HG02852 (cell line): Measurements from ENCODE around the gene OSTF1.
A peak's percentile ranks its signal among the peaks of the same experiment; 100 is the strongest.

ENCODE experiments used
- ATAC-seq: cut with Tn5 transposase; IDR thresholded peaks from one replicate; pipeline ENCODE4 v1.9.1; 2021; ENCODE audit warnings: mild to moderate bottlenecking, moderate library complexity; ENCODE audit not compliant: unreplicated experiment

The OSTF1 gene

DNA sequence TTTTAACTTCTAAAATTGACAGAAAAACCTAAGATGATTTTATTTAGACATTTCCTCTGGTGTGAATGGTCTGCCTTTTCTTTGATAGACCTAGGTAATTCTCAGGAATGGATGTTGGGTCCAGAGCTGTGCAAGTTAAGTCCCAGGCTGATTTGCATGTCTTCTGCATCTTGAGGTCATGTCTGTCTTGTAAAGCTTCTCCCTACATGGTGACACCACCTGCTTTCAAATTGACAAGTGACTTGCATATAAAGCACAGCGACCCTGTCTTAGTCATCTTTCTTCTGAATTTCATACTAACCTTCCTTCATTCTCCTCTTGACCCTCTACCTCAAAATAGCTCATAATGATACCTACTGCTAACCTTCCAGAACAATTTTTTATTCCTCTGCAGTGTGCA is 29.2 kb downstream of the OSTF1 start:
- peak; percentile 51 for ATAC-seq

DNA sequence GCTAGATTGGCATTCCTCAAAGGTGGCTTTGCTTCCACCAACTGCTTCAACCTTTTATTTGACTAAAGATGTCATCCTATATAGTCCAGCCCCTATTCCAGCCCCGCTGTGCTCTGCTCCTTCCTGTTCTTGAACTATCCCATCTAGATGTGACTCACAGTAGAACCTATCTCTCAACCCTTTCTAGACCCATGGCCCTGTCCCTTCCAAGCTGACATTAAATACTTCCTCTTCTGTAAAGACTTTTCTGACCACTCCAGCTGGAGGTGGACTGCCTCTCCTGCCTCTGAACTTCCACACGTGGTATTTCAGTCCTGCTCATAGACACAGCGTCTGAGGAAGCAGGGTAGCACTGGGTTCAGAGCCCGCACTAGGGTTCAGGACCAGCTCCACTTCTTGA is 32.4 kb downstream of the OSTF1 start:
- ATAC-seq, result no peak

DNA sequence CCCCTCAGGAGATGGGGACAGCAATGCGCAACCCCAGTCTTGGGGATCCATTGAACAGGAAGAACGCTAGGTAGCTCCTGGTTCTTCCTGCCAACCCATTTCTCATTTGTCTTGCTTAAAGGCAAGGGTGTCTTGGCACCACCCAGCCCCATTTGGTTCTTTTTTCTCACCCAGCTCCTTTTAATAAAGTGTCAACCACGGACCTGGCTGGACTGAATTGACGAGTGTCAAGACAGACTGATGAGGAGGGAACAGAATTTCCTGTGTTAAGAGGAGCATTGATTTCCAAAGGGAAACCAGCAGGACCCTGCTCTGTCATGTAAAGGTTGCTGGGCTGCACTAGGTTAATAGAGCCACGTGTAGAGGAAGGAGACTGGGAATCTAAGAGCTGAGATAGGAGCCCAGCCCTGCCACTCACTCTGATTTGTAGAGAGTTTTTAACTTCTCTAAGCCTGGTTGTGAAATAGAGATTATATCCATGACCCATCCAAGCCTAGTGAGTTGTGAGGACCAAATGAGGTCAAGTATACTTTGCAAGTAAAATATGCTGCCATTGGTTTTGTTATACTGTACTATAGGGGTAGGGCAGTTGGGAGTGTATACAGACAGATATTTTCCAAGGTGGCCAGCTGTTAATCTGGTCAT is 33.7 kb downstream of the OSTF1 start:
- no peak for ATAC-seq

DNA sequence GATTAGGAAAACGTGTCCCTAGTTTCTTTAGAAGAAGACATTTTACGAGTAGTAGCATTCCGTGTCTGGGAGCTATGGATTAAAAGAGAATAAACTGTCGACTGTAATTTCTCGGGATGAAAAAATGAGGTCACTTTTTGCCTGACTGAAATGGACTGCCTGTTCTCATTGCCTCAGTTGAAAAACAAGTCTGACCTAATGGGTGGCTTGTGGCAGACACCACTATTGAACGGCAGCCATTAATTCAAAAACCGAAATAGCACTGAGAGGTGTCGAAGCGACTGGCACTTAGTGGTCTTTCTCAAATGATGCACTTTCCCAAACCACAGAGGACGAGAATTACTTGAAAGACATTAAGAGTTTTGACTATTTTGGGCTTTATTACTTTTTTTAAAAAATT is 35.4 kb downstream of the OSTF1 start:
- ATAC-seq, result no peak

DNA sequence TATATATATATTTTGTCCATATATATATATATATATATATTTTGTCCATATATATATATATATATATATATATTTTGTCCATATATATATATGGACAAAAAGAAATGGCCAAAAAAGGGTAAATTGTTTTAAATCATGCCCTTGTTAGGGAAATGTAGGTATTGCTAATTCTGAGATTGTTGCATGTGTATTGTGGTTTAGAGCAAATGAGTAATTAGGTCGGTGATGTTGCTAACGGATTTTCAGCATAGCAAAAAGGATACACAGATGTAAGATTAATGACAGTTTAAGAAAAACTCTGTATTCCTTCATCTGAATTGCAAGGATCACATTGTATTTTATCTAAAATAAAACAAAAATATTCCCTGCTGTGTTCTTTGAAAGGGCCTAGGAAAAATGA is 40.2 kb downstream of the OSTF1 start:
- ATAC-seq, result no peak

DNA sequence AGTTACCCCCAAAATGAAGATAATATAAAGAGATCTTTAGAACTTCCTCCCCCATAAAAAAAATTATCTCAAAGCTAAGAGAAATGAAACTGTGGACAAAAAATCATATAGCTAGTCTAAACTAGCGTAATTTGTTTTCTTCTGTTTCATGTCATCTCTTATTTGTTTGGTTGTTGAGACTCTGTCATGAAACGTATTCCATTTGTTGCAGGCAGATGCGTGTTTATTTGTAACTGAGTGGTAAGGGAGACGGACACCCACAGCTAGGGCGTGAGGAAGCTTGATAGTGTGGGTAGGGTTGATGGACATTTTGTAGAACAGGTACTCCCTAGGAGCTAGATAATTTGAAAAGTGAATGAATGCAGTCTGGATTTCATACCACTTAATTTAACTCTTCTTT is 41.9 kb downstream of the OSTF1 start:
- ATAC-seq, result no peak

DNA sequence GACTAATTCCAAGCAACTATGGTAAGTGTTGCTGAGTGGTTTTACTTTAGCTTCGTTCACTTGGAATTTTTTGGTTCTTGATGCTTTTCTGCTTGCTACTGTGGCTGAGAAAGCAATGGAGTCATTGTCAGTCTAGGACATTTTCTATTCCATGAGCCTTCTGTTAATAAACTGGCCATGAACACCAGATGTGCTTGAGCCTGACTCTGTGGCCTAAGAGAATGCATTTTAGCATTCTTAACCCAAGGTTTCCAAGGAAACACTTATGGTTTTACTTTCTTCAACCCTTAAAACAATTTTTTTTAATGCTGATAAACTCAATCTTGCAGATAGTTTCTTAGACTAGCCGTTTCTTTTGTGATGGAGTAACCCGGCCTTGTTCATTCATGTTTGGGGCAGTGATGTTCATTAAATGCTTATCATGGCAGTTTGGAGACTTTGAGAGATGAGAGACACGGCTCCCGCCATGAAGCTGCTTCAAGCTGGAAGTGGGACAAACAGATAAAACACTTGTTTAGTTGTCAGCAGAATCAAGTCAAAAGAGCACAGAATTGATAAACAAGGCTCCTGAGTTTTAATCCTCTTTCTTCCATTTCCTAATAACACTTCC is 42.4 kb downstream of the OSTF1 start:
- no peak for ATAC-seq

DNA sequence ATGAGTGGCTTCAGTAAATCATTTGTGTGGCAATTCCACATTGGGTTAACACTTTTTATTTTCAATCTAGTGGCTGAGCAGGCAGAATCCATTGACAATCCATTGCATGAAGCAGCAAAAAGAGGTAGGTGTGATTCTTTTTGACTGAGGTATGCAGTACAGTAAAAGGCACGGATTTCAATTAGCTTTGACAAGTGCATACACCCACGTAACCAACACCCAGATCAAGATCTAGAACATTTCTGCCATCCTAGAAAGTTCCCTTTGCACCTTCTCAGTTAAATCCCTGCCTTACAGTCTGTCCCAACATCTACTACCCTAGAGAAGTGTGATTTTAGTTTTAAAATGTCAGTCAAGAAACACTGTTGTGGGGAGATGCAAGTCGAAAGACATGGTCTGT is 43.4 kb downstream of the OSTF1 start:
- no peak for ATAC-seq

DNA sequence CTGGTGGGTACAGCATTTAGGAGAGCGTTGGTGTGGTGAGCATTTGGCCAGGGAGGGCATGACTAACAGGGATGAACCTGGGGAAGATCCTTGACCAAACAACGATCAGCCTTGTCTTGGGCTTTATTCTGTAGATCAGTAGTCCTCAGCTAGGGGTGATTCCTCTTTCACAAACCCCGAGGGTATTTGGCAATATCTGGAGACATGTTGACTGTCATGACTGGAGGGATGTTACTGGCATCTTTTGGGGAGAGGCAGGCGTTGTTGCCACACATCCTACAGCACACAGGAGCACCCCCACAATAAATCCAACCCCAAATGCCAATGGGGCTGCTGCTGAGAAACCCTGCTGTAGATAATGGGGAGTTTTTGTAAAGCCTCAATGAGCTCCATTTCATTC is 43.9 kb downstream of the OSTF1 start:
- ATAC-seq, result no peak

DNA sequence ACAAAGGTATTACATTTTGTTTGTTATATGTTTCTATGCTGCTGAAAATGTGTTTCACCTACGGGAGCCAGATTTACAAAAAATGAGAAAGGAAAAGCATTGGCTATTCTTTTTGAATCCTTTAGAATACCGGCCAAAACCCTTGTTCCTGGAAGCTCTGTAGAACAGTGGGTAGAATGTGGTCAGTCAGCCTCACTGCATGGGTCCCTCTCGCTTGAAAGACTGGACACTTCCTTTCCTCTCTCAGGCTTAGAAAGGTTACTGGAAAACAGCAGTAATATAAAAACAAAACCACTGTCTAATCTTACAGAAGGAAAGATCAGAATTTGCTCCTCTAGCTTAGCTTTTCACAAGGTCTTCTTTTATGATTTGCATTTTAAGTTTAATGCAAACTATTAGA is 45.1 kb downstream of the OSTF1 start:
- ATAC-seq, result no peak

DNA sequence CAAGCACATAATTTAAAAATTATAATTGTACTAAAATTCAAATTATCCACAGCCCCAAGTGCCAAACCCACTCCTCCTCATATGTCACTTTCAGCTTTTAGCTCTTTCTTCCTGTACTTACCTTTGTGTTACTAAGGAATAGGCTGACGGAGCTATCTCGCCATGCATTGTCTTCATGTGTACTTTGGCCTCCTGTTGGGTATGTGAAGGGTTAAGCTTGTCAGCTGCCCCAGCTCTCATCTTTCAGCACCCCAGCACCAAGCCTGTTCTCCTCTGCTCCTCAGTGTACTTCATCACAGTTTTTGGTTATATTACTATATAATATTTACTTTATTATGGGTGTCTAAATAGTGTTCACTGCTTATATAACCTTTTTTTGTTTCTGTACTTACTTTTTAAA is 46.2 kb downstream of the OSTF1 start:
- no peak for ATAC-seq

DNA sequence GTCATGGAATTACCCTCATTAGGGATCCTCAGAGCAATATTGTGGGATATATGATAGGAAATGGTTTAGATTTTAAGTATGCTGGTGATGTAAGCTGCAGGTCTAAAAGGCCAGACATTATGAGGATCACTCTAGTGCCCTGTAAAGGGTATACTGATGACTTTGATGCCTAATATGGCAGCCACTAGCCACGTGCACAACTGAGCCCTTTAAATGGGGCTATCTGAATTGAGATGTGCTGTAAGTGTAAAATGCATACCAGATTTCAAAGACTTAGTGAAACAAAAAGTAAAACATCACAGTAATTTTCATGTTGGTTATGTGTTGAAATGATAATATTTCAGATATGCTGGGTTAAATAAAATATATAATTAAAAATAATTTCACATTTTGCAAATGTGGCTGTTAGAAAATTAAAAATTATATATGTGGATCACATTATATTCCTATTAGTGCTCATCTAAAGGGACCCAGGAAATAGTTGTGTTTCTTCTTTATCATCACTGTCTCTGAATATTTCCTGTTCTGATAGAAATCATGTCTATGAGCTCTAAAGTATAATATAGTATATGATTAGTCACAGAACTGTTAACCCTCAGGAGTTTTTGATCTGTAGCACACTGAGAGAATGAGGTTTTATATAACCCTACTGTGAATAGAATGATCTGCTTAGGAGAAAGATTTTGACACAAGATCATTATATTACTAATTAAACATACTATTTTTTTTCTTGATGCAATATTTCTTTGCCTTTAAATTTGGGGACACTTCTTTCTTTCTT is 50.1 kb downstream of the OSTF1 start:
- ATAC-seq, result no peak

DNA sequence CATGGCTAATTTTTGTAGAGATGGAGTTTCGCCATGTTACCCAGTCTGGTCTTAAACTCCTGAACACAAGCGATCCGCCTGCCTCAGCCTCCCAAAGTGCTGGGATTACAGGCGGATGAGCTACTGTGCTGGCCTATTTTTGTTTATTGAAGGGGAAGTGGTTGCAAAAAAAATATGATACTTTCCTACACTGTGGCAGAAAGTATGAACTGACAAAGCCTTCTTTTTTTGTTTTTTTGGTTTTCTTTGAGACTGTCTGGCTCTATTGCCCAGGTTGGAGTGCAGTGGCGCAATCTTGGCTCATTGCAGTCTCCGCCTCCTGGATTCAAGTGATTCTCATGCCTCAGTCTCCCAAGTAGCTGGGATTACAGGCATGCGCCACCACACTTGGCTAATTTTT is 50.9 kb downstream of the OSTF1 start:
- no peak for ATAC-seq

DNA sequence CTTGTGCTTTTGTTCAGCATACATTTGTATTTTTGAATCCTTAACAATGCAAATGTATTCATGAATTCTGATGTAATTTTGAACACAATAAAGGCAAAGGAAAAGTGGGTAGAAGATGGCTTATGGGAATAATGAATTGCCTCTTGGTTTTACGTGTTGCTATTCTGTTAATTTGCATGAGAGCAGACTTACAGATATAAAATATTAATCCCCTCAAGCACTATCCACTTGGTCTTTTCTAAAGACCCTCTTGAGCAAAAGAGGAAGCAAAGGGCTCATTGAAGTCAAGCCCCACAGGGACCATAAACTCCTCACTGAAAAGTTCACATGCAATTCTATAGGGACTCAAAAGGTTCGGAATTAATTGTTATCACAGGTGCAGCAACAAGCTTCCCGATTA is 51.9 kb downstream of the OSTF1 start:
- ATAC-seq, result no peak

DNA sequence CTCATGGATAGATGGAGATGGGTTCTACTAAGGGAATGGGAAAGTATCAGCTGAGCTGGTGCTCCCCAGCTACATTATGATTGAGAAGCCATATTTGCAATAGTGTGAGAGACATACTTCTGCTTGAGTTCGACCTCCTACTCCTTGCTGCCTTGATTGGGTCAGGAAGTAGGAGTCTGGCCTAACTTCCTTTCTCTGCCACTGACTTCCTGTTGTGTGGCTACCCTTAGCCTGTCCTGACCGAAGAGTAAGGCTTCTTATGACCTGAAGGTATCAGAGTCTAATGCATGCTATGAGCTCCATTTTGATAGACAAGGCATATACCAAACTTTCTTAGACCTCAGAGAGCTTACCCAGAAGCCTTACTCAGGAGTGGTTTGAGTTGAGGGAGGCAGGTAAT is 53.9 kb downstream of the OSTF1 start:
- ATAC-seq, result no peak

DNA sequence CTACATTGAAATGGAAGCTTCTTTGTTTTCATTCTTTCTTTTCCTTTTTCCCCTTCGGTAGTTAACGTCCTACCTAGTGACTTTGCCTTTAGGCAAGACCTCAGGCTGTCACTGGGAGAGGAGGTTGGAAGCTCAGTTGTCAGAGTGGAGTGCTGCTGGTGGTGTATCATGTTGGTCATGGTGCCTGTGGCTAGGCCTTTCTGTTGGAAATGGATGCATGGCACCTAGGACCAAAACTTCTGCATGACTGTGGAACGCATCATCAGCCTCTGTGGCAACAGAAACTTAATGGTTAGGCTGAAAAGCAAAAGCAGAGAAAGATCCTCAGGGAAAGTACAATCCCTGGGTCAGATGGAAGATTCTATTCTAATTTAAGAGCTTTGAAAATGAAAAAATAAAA is 57.9 kb downstream of the OSTF1 start:
- no peak for ATAC-seq

DNA sequence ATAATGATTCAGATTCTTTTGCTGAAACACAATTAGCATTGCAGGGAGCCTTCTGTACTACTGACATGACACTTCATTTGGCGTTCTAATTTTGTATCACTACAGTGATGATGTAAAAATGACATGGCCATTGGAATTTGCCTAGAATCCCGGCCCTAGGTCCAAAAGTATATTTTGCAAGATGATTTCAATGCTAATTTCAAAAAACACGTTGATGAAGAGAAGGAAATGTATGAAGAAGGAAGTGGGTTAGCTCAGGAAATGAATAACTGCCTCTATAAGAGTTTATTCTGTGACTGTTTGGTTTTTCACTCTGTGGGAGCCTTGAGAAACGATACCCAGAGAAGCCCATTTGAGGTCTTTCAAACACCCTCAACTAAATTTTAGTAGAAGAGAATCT is 59.3 kb downstream of the OSTF1 start:
- ATAC-seq, result no peak

DNA sequence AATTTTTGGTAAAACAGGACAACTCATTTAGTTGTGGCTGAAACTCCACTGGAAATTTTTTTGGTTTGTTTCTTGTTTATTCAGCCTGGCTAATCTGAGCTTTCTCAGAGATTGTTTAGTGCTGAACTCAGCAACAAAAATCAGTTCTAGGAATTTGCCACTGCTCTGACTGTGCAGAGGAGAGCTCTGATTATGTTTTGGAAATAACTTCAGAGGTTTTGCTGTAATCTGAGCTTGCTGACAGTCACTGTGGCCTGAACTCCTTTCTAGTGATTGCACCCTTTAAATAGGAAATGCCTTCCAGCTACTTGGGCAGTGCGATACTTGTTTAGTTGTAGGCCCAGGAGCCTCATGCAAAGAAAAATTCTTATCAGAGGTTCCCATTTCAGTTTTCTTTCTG is 60.2 kb downstream of the OSTF1 start:
- ATAC-seq, result no peak

DNA sequence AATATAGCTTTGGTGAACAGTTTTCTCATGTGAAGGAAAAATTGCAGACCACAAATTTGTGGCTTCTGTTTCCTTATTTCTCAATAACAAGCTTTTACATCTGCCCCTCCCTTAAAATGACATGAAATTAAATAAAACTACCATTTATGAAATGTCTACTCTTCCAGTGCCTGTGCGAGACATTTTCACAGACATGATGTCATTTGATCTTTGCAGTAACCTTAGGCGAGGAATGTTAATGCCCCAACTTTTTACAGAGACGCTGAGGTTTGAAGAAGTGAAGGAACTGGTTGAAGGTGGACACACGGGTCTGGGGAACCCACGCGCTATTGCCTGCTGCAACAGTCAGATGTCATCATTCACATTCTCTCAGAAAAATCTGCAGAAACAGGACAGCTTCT is 61.5 kb downstream of the OSTF1 start:
- ATAC-seq, result no peak

DNA sequence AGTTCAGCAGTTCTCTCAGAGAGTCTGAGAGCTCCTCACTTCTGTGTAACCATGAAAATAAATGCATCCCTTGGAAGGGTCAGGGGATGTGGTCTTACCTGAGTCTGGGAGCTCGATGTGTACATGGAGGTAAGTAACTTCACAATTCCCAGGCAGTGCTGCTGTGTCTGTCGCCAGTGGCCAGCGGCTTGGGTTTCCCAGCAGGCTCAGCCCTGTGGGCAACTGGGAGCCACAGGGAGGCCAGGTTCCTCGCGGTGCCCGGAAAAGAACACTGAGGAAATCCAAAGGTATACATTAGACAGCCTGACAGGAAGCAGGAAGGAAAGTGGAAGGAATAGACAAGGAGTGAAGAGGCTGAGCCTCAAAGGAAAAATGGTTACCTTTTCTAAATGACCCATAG is 62.2 kb downstream of the OSTF1 start:
- no peak for ATAC-seq

DNA sequence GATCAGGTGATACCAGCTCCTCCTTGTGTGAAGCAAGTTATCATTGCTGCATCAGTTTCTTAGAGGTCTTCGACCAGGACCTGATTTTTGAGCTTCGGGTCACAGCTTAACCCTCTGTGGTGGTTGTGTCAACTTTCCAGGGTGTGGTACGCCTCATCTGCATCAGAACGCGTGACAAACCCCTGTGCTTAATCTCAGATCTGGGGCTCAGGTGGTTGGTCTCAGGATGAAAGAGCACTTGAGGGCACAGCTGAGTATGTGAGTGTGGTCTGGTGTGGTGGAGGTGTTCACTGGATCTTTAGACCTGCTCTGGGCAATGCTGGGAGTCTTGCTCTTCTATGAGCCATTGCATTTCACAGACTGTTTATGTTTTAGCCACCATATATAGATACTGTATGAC is 64.1 kb downstream of the OSTF1 start:
- no peak for ATAC-seq

DNA sequence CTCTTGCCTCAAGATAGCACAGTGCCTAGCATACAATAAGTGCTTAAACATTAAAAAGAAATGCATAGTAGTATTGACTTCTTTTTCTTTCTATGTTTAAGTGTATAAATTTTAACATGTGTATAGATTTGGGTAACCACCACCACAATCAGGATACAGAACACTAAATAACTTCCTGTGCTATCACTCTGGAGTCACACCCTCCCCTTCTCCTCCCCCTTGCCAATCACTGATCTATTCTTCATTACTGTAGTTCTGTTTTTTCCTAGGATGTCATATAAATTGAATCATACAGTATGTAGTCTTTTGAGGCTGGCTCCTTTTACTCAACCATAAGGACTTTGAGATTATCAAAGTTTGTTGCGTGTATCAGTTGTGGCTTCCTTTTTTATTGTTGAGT is 68.5 kb downstream of the OSTF1 start:
- no peak for ATAC-seq
